Activated T-cell treated with anti-CD3 and anti-CD28 coated beads, Interleukin-2, amount 50 U/mL, for 1 hour (primary cell): Measurements from ENCODE around the gene CD2AP.
A peak's percentile ranks its signal among the peaks of the same experiment; 100 is the strongest.

Experiments
- DNase-seq: peaks from one replicate; pipeline ENCODE4 v3.0.0-alpha.2; 2020

CD2AP gene

GRCh38 chr6:47573109-47573508 lies 95.5 kb downstream of the CD2AP start:
- no peak for DNase-seq

GRCh38 chr6:47574789-47575188 lies 97.2 kb downstream of the CD2AP start:
- DNase-seq = no peak

GRCh38 chr6:47579040-47579439 lies 101.5 kb downstream of the CD2AP start:
- DNase-seq = no peak

DNA sequence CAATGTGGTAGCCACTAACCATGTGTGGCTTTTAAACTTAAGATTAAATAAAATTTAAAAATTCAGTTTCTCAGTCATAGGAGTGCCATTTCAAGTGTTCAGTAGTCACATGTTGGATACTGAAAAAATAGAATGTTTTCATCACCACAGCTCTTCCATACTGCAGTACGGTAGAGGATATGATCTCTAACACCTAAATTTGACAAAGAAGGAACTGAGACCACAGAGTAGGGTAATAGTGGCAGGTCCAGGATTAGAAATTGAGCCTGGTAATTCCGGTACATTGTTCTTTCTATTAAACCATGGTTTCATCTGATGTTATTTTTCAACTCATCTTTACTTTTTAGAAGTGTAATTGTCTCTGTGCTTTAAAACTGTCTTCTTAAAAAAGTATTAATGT lies 104.0 kb downstream of the CD2AP start:
- no peak for DNase-seq

GRCh38 chr6:47587493-47587892 lies 109.9 kb downstream of the CD2AP start:
- no peak for DNase-seq

GRCh38 chr6:47592131-47592840 lies 114.7 kb downstream of the CD2AP start:
- no peak for DNase-seq

- no peak for DNase-seq
These were observed 116.4 kb downstream of the CD2AP start for GRCh38 chr6:47593979-47594378.

DNA sequence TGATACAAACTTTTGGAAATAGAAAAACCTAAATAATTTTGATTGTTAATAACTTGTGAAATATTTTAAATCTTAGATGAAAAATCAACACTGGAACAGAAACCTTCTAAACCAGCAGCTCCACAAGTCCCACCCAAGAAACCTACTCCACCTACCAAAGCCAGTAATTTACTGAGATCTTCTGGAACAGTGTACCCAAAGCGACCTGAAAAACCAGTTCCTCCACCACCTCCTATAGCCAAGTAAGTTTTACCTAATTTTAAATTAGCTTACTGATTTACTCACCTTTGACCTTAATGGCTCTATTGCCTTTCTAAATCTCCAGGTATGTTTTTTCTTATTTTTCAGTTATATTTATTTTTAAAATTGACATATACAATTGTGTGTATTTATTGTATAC lies 118.2 kb downstream of the CD2AP start:
- DNase-seq = no peak

- no peak for DNase-seq
These were observed 120.8 kb downstream of the CD2AP start for GRCh38 chr6:47598367-47598766.

DNA sequence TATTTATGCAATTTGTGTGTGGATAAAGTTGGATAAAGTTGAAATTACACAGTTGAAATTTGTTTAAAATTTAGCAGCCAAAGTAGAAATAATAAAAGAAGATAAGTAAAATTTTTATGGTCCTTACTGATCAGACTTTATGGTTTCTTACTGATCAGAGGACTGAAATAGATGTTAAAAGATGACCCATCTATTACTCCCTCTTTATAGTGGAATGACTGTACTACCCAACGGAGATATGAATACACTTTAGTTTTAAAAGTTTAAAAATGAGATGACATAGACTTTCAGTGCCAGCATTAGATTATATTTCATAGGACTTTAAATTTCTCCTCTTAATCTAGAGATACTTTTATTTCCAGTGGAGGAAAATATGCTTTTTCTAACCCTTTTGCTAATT lies 121.9 kb downstream of the CD2AP start:
- DNase-seq = no peak

DNA sequence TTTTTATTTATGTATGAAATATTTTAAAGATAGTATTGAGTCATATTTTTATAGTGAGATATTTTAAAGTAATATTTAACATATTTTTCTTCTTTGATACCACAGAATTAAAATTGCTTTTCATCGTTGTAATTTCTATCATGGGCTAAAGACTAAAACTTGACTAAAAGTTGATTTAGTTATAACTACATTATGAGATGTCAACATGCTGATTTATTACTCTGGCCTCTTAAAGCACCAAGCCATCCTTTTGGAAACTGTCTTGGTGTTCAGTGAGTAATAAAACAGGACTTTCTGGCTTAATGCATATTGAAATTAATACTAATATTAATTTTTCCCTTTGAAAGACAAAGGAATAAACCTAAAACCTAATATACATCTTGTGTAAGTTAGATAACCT lies 125.6 kb downstream of the CD2AP start:
- DNase-seq = no peak

DNA sequence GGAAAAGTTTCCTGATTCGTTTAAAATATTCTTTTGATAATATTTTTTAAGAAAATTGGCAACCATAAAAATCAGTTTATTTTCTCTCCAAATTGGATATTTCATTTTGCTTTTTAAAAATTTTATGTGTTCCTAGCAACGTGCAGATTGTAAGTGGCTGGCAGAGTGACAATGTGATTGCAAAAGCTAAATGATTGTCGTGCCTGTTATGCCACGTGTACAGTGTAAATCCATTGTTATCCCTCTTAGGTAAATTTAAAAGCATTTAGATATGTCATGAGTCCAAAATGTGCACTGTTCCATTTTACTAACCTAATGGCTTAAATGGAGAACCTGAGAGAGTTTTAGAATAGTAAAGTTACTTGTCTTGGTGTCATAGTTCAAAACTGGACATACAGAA lies 126.4 kb downstream of the CD2AP start:
- DNase-seq = no peak

GRCh38 chr6:47621838-47622449 lies 144.4 kb downstream of the CD2AP start:
- no peak for DNase-seq

DNA sequence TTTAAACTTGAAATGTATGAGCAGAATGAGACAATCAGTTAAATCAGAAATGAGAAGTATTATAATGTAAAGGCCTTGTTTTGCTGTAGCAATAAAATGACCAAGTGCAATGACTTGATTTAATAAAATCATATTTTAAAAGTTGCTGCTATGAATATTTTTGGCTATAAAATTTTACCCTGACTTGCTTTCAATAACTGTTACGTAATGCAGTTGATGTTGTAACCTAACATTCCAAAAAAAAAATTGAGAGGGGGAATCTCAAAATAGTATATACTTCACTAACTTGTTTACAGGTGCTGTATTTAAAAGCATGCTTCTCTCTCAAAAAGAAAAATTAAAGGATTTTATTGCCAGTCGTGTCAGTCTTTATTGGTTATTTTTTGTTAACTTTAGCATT lies 149.2 kb downstream of the CD2AP start:
- no peak for DNase-seq

- DNase-seq = no peak
These were observed 151.1 kb downstream of the CD2AP start for GRCh38 chr6:47628448-47629272.

DNA sequence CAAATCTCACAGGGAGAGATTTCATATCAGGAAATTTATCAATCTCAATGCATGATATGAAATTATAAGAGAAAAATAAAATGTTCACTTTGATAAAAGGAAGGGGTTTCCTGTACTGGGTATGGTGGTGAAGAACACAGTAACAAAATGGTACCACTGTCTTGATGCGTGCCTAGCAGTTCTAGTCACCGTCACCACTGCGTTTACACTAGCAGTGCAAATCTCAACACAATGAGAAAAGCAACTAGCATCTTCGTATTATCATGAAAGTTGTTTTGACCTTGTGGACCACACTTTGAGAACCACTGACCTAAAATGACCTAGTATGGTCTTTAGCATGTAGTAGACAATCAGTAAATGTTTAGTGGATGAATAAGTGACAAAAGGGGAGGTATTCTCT lies 152.4 kb downstream of the CD2AP start:
- no peak for DNase-seq

GRCh38 chr6:47630587-47630986 lies 153.0 kb downstream of the CD2AP start:
- no peak for DNase-seq

DNA sequence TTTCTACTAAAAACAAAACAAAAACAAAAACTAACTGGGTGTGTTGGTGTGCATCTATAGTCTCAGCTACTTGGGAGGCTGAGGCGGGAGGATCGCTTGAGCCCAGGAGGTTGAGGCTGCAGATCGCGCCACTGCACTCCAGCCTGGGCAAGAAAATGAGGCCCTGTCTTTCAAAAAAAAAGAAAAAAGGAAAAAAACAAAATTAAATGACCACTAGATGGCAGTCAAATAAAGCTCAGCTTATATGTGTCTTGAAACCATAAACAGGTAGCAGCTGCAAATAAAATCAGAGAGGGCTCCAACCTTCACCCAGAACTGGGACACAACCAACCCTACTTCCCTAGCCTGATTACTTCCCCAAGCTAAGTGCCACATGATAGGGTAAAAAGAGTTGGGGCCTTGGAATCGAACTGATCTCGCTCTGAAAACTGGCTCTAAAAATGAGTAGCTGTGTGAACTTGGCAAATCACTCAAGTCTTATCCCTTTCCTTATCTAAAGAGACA lies 153.7 kb downstream of the CD2AP start:
- peak; percentile 21 for DNase-seq

- no peak for DNase-seq
These were observed 154.2 kb downstream of the CD2AP start for GRCh38 chr6:47631797-47632196.

- DNase-seq = no peak
These were observed 155.6 kb downstream of the CD2AP start for GRCh38 chr6:47633141-47633540.

- DNase-seq = no peak
These were observed 156.8 kb downstream of the CD2AP start for GRCh38 chr6:47634210-47635047.

DNA sequence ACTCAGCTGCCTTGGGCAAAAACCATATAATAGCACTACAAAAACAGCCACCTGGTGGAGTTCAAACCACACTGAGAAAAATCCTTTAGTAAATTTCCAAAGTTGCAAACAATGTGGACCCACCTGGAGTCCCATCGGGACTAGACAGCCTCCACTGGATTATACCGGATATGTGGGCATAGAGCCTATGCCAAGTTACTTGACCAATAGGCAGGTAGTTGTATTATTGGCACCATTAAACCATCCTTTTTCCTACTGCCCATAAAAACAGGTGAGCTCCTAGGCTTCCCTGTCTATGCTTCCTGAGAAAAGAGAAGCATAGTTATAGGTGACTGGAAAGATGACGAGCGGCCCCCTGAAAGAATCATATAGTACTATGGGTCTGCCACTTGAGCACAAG lies 169.1 kb downstream of the CD2AP start:
- no peak for DNase-seq

DNA sequence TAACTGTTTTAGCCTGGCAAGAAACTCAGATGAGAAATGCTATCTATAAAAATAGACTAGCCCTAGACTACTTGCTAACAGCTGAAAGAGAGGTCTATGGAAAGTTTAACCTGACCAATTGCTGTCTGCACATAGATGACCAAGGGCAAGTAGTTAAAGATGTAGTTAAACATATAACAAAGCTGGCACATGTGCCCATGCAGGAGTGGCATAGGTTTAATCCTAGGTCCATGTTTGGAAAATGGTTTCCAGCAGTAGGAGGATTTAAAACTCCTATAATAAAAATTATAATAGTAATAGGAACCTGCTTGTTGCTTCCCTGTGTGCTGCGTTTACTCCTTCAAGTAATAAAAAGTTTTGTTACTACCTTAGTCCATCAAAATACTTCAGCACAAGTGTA lies 169.6 kb downstream of the CD2AP start:
- no peak for DNase-seq
